HFF-Myc (cell line): ENCODE measurements around the gene TTC27.
"Not testable (repeated sequence)": the region's sequence is repeated elsewhere in the genome, so short reads cannot be mapped to it uniquely, and the experiment has no call there.

ENCODE experiments used
- DNase-seq: peaks from one replicate; pipeline ENCODE4 v3.0.0-alpha.2; 2011; ENCODE audit warnings: low read depth; ENCODE audit errors: extremely low read depth
- H3K4me3 ChIP-seq: replicated peaks from 2 replicates; pipeline ENCODE4 v1.5.1; 2011; ENCODE audit warnings: low read depth, mild to moderate bottlenecking, control low read depth, low read length
- TF ChIP-seq, protein P1 (sequence below): IDR thresholded peaks from 2 replicates; pipeline ENCODE4 v1.5.1; 2012; ENCODE audit warnings: mild to moderate bottlenecking, low read depth, low read length, control low read depth; ENCODE audit errors: missing control alignments

Gene TTC27

DNA sequence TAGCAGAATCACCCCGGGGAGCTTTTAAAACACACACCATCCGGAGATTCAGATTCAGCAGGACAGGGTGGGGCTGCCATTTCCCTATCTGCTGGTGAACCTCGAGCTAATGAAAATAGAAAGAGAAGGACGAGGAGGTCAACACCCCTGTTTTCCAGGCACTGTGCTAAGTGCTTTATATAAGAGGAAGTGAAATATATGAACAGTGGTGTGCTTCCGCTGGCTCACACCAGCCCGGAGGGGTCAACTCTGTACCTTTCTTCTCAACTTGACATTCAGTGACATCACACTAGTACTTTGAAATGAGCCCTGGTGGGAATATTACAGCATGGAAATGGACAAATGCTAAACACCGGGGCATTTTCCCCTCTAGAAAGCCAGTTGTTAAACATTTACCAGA lies 210.6 kb downstream of the TTC27 start:
- TF ChIP-seq, protein P1, sequence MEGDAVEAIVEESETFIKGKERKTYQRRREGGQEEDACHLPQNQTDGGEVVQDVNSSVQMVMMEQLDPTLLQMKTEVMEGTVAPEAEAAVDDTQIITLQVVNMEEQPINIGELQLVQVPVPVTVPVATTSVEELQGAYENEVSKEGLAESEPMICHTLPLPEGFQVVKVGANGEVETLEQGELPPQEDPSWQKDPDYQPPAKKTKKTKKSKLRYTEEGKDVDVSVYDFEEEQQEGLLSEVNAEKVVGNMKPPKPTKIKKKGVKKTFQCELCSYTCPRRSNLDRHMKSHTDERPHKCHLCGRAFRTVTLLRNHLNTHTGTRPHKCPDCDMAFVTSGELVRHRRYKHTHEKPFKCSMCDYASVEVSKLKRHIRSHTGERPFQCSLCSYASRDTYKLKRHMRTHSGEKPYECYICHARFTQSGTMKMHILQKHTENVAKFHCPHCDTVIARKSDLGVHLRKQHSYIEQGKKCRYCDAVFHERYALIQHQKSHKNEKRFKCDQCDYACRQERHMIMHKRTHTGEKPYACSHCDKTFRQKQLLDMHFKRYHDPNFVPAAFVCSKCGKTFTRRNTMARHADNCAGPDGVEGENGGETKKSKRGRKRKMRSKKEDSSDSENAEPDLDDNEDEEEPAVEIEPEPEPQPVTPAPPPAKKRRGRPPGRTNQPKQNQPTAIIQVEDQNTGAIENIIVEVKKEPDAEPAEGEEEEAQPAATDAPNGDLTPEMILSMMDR: no peak
- H3K4me3 ChIP-seq: no peak overlapping the region

DNA sequence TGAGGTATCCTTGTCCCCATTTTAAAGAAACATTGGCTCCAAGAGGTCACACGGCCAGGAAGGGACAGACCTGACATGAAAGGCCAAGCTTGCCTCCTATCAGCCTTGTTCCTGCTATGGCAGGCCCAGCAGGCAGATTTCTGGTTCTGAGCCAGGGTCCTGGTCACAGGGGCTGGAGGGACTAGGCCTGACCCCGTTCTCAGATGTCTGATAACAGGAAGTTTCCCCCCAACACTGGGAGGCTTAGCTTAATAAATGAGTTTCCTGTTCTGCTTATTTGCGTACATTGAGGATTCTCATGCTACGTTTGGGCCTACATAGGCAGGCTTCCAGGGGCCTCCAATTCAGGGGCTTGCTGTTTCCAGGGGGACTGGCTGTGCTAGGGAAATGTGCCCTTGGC lies 211.1 kb downstream of the TTC27 start:
- TF ChIP-seq, protein P1: no peak
- H3K4me3 ChIP-seq: no peak overlapping the region
- no peak for DNase-seq

More for the DNA sequence above, 210.6 kb downstream of the TTC27 start:
- no peak for DNase-seq

DNA sequence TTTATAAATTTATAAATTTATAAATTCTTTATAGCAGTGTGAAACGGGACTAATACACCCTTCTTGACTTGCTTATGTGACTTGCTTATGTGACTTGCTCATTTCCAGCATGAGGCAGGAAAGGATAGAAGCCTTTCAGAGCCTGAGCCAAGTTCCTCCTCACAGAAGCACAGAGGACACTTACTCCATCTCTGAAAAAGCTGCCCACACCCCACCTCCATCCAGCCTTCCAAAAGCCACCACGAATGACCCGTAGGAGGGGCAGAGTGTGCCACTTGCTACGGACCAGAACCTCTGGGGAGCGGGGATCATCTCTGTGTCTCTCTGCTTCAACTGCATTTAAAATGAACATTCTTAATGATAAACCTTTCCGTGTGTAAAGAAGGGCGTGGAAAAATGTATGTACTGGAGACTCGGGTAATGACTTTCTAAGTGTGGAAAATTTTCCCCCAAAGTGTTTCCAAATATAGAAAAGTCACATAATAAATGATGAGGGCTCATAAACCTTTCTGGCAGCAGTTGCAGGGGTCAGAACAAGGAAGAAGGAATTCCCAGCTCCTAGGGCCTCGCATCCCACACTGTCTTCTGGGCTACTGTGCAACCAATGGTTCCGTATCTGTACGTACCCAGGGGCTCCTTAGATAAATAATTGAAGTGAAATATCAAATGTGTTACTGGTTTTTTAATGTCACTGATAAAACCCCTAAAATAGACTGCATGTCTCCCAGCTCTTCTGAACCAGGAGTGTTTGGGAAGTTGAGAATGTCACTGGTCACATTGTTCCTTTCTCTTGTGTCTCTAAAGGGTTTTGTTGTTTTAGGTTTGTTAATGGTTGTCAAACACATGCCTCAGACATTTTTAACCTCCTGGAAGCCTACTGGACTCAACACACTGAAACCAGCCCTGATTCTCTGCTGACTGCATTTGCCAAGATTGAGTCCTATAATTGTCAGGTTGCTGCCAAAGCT lies 214.4 kb downstream of the TTC27 start:
- DNase-seq: no peak
- TF ChIP-seq, protein P1: no peak
- H3K4me3 ChIP-seq: no peak overlapping the region

DNA sequence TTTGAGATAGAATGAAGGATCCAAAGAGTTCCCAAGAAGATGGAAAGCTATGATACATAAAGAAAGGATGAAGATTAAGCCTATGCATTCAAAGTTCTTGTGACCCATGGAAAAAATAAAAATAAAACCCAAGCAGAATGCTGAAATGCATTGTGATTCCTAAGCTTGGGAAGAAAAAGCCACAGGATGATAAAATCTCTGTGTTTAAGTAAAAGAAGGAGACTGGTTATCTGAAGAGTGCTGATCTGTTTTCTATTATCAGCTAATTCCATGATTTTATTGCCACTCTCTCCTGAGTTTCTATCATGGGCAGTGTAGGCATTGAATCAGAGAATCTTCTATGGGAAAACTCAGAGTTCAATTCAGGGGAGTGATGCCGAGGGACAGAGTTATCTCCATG lies 215.8 kb downstream of the TTC27 start:
- no peak for DNase-seq
- H3K4me3 ChIP-seq: no peak overlapping the region
- TF ChIP-seq, protein P1: no peak

GRCh38 chr2:32844253-32844652 lies 216.4 kb downstream of the TTC27 start:
- TF ChIP-seq, protein P1: no peak
- no peak for DNase-seq
- H3K4me3 ChIP-seq: no peak overlapping the region

- H3K4me3 ChIP-seq, DNase-seq: not testable (repeated sequence)
Measured at GRCh38 chr2:32846274-32846673, 218.4 kb downstream of the TTC27 start.

- TF ChIP-seq, protein P1: no peak
- H3K4me3 ChIP-seq: no peak overlapping the region
- no peak for DNase-seq
Measured at GRCh38 chr2:32847734-32848133, 219.9 kb downstream of the TTC27 start.
